HG03064 (cell line): ENCODE results near the gene FNDC3B.
A peak's percentile ranks its signal among the peaks of the same experiment; 100 is the strongest.

Experiments
- ATAC-seq: cut with Tn5 transposase; IDR thresholded peaks from one replicate; pipeline ENCODE4 v1.9.1; 2021; ENCODE audit warnings: low read depth; ENCODE audit not compliant: unreplicated experiment

The FNDC3B gene

DNA sequence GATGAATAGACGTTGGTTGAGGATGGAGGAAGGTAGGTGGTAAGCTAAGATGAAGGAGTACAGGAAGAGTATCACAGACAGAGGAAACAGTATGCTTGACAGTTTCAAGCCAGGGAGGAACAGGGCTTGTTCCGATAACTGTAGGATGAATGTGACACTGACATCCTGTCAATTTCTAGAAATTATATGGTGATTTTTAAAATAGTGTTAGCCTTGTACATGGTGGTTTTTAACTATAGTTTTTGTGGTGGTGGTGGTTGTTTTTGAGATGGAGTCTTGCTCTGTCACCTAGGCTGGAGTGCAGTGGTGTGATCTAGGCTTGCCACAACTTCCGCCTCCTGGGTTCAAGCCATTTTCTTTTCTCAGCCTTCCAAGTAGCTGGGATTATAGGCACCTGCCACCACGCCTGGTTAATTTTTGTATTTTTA is 92.8 kb downstream of the FNDC3B start:
- no peak for ATAC-seq

DNA sequence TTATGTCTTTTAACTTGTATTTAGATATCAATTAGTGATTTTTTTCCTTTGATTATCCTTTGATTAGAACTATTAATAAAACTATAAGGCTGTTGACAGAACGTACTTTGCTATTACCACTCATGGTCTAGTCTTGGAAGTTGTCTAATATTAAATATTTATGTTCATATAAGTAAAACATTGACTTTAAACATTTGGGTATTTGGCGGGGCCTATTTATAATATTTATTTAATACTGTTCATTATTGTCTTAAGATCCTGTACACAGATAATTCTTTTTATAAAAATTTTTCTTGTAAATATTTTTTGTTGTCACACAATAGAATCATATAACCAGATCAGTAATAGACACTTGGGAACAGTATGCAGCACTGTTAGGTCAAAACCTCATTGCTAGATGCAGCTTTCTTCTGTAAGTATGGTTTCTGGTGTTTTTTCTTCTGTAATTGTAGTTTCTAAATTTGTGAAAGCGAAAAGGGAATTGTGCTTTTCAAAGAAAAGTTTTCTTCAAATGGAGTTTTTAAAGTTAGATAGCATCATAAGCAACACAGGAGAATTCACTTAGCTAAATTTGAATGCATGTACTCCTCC is 93.4 kb downstream of the FNDC3B start:
- ATAC-seq, result no peak

DNA sequence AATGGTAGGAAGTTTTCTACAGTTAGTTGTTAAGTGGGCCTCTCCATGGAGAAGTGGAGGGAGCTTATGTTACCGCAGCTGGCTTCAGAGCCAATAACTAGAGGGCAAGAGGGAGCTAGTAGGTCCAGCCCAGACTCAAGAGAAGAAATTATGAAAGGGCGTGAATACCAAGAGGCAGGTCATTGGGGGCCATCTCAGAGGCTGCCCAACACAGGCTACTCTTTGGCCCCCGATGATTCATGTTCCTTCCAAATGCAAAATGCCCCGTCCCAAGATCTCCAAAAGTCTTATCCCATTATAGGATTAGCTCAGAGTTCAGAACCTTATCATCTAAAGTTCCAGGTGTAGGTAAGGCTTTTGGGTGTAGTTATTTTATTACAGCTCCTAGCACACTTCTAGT is 94.5 kb downstream of the FNDC3B start:
- no peak for ATAC-seq

DNA sequence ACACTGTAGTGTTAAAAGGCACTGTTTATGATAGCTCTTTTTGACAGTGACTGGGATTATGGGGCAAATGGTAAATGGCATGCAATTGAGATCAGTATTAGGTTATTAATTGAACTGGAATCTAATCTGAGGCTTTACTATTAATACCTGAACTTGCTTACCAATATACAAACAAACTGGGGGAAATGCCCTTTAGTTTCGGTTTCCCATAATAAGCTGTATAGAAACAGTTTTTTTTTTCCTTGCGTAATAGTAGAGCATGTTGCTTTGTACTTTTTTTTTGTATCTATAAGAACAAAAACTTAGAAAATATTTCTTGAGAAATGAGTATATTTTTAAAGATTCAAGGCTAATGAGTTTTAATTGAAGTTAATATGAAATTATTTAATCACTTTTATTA is 95.0 kb downstream of the FNDC3B start:
- no peak for ATAC-seq

DNA sequence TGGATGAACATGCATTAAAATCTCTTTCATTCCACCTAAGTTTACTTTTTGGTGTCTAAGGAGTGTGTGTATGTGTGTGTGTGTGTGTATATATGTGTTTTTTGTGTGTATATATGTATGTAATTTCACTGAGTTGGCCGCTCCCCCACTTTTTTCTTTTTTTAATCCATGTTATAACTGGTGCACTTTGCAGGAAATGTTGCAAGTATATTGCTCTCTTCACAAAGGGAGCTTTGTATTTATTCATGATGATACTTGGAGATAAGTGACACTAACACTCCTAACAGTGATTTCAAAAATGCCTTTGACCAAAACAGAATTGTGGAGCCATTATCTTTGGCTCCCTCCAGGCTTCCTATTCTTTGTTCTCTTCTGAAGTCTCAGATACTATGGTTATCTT is 95.8 kb downstream of the FNDC3B start:
- no peak for ATAC-seq

DNA sequence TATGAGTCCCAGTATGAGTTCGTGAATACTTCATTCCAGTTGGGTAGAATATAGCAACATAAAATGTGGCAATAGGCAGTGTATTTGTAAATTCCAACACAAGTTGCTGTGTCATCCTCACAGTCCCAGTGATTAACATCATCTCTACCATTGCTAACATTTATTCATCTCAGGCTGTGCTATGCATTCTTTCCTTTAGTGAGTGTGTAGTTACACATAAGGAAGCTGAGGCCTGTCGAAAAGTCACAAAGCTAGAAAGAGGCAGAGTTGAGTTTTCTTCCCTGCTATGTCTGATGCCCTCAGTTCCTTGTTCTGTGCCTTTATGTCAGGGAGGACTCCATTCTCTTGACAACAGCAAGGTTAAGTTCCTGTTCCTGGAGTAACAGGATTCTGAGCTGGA is 96.4 kb downstream of the FNDC3B start:
- ATAC-seq, result no peak

DNA sequence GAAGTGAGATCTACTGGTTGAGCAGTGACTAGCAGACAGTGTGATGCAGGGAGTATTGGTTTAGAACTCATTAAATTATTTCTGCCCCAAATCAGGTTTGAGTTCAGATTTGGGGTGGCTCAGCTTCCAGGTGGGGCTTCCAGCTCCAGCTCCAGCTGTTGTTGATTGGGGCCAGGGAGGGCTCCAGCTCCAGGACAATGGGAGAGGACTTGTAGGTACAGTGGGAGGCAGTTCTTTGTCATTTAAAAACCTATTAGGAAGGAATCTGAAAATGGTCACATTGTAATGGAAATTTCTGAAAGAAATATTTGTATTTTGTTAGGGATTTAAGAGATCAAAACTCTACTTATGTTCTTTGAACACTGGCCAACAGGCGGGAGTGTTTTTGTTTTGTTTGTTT is 97.0 kb downstream of the FNDC3B start:
- no peak for ATAC-seq

DNA sequence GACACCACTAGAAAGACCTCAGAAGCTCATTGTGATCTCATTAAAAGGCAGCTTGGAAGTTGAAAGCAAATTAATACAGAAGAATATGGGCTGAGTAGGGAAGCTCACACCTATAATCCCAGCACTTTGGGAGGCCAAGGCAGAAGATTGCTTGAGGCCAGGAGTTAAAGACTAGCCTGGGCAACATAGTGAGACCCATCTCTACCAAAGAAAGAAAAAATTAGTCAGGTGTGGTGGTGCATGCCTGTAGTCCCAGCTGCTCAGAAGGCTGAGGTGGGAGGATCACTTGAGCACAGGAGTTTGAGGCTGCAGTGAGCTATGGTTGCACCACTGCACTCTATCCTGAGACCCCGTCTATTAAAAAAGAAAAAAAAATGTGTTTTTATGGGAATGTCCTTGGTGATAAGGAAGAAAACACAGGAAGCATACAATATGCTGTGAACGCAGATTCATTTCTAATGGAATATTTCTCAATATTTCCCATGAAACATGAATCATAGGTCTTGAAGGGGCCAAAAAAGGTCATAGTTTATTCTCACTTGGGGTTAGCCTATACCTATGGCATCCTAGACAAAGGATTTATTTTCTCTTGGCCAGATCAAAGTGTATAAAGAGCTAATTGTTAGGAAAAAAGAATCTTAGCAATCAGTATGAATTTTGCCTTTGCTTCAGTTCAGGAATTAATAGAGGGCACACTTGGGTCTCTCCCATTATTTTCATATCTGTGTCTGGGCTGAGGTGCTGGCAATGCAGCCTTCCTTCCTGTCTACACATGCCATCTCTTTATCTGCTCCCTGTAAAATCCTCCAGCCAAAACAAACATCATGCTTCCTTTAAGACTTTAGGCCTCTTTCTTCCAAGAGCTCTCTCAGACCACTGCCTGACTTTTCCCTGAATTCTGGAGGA is 98.2 kb downstream of the FNDC3B start:
- ATAC-seq, result no peak

DNA sequence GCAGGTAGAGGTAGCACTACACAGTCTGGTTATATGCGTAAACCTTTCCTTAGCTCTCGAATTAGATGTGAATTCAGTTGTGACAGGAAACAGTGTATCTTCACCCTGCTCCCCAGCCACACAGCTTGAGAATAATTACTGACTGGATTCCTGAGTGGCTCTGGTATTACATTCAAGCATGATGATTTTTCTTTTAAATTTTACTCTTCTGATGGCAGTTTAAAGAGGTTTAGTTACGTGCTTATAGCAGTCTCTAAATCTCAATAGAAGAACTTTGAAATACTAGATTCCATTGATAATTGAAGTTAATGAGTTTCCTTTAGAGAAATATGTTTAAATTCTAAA is 98.8 kb downstream of the FNDC3B start:
- ATAC-seq, result no peak

DNA sequence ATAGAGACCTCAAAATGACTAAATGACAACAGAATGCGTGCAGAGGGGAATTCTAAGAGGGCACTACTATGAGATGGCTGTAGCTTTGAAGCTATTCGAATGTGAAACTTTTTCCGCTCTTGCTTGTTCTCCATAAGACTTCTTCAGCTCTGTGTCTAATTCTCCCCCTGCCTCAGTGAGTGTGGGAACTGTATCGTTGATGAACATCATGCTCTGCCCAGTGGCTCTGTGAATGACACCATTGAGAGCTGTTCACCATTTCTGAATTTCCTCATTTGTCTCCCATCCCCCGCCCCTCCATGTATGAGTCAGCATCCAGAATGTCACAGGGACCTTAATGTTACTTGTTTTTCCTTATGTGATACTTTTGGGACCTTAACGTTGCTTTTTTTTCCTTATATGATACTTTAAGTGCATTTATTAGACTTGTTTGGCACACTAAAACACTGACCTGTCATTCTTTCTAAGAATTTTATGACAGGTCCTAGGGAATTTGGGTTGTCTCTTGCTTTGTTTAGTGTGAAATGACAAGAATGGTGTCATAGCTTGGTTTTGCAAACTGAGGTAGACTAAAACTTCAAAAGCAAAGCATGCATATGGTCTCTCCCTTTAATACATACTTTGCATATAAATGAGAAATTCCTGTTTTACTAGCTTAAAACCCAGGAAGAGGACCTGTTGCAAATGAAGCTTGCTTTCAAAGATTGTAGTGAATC is 99.6 kb downstream of the FNDC3B start:
- ATAC-seq, result no peak

DNA sequence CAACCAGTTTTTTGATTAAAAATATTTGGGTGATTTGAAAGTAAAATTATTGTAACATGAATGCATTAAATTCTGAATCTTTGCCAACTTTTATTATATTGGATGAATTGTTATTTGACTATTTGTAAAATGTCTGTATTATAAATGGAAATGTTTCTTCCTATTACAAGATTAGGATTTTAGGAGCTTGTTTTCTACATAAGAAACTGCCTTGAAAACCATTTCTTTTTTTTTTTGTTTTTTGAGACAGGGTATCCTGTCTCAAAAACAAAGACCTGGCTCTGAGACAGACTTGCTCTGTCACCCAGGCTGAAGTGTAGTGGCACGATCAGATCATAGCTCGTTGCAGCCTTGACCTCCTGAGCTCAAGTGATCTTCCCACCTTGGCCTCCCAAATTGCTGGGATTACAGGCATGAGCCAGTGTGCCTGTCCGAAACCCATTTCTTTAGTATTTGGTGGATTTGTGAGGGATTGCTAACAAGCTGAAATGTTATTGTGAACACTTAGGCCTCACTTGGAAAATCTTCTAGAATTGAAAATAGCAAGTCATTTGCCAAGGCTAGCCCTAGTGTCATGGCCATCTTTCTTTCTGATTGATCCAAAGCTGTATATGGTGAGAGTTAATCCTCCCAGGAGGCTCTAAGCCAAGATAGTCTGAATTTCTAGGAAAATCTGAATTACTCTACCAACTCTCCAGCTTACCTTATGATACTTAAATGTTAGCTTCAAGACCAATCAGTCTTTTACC is 100.3 kb downstream of the FNDC3B start:
- no peak for ATAC-seq

DNA sequence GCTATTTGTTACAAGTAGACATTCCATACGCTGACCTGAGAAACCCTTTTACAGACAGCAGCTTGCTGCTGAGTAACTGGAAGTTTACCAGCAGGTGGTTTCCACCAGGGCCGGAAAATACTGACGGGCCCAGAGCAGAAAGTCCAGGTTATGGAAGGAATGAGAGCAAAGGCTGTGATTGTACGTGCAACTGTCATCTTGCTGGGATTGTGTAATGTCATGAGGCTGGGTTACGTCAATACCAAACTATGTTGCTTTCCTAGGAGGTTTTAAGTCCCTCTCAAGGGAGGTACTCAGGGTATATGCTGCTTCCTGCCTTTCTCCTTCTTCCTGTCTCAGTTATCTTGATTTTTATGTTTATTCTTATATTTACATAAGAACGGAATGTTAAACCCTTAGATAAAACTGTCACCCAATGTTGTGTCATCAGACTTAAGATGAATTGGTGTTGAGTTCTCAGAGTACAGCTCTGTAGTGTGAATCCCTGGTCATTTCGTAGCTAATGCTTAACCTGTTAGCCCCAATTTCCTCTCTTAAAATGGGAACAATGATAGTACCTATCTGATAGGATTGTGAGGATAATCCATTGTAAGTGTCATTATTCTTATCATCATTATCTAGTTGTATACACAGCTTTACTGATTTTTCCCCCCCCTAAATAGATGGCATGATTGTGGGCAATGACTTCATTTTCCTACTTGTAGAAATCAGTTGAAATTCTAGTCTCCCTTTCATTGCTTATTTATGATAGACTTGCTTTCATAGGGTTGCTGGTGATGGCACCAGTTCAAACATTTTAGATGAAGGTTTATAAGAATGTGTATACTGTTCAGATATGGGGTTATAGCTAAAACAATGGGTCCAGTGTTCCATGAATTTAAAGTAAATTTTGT is 101.4 kb downstream of the FNDC3B start:
- no peak for ATAC-seq

DNA sequence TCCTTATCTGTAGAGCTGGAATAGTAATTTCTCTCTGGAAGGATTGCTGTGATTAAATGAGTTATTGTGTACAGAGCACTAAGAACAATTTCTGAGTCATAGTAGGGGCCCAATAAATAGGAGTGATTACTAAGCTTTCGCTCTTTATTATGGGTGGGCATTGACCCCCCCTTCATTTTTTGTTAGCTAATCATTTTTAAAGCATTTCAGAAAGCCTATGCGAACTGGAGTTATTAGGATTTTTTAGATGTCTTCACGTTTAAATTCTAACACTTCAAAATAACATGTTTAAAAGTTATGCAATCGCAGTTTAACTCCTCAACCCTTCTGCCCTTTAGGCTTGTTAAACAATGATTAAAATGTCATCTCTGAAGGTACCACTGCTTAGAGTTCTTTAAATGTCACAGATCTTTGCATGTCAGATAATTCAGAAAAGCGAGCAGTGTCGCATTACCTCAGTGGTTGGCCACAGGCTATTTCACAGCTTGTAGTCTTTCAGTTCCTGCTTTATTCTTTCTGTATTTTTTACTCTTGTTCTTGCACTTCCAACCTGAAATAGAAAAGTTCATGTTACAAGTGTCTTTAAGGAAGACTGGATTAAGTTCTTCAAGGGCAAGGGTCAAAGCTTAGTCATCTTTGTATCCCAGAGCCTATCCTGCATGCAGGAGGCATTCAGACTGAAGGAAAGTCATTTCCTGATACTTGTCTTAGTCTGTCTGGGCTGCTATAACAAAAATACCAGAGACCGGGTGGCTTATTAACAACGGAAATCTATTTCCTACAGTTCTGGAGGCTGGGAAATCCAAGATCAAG is 102.9 kb downstream of the FNDC3B start:
- peak; percentile 82 for ATAC-seq

DNA sequence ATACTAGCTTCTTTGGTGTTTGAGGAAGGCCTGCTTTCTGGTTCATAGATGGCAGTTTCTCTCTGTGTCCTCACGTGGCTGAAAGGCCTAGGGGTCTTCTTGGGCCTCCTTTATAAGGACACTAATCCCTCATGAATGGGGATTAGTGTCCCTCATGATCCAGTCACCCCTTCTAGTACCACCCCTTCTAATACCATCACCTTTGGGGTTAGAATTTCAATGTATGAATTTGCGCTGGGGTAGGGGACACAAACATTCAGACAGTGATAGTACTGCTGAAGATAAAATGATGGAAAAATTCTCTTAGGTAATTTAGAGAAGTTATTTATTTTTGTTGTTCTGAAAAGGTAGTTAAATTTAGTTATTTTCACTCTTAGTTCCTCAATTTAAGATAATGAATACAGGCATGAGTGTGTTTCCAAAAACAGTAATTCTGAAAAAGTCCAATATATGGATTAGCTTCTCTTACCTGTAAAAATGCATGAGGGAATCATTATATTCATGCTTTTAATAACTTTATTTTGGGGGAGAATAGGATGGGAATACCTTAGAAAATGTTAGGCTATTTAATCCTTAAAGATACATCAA is 103.6 kb downstream of the FNDC3B start:
- no peak for ATAC-seq

DNA sequence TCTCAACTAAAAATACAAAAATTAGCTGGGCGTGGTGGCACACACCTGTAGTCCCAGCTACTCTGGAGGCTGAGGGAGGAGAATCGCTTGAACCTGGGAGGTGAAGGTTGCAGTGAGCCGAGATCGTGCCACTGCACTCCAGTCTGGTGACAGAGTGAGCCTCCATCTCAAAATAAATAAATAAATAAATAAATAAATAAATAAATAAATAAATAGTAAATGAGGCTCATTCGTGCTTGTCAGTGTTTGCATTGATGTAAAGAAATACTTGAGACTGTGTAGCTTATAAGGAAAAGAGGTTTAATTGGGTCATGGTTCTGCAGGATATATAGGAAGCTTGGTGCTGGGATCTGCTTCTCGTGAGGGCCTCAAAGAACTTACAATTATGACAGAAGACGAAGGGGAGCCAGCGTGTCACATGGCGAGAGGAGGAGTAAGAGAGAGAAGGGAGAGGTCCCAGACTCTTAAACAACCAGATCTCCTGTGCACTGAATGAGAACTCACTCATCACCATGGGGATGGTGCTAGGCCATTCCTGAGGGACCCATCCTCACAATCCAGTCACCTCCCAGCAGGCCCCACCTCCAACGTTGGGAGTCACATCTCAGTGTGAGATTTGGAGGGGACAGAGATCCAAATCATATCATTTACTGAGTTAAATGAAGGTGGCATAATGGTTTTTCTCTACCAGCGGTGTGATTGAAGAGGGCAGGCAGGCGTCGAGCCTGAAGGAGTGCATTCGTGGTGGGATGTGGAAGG is 104.5 kb downstream of the FNDC3B start:
- no peak for ATAC-seq

DNA sequence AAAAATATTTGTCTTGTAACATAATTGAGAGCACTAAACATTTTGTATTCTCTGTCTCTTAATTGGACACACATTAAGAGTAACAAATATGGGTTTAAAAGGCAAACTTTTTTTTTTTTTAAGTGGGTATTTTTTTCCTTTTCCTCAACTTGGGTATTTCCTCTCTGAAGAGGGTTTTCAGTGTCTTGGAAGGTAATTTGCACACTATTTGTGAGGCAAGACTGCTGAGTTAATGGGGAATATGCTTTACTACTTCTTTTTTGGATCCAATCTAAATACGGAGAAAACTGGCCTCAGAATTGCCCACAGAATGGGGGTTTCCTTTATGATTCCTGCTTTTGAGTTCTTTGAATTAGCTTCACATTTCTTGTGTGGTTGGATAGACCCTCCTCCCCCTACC is 105.2 kb downstream of the FNDC3B start:
- no peak for ATAC-seq

DNA sequence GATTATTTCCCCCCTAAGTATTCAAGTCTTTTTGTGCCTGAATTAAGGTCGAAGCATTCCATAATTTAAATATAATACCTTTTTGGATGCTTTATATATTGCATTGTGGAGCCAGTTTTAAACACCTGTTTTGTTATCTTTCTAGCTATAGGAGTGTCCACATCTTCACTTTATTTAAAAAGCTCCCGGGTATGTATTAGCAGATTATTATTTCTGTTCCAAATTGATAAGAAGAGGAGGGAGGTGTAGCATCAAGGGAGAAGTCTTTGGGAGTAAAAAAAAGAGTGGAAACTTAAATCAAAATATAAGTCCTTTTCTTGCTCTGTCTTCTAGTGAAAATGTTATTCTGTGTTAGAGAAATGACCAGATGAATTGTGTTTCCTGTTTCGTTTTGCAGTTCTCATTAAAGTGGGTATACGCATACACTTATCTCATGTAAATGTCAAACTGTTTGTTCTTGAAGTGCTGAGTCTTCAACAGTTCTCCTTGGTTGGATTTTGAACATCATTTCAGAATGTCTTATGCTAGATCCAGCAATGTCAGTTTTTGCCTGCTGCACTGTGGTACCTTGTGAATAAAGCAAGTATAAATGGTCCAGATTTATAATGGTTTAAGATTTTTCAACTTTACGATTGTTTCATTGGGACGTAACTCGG is 105.8 kb downstream of the FNDC3B start:
- peak; percentile 37 for ATAC-seq

DNA sequence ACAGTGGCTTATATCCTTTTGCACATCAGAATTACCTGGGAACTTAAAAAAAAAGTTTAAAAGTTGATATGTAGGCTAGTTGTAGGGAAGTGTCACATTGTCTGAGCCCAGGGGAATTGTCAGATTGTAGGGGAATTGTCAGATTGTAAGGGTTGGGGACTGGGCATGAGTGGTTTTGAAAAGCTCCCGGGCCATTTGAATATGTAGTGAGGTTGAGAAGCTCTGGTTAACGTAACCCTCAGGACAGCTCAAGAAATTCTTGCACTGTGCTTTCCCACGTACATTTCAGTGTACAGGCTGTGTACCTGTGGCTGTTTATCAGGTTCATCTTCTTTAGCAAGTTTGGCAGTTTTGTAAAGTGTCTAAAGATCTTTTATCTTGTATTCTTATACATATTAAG is 107.0 kb downstream of the FNDC3B start:
- ATAC-seq, result no peak
